Muscle layer of duodenum (tissue), 2 donors: ENCODE measurements around the gene SPART.
"Not testable (repeated sequence)": the region's sequence is repeated elsewhere in the genome, so short reads cannot be mapped to it uniquely, and the experiment has no call there.

Experiments used
- H3K27ac ChIP-seq: one replicate; pipeline ENCODE4 v1.7.0; 2013; ENCODE audit warnings: mild to moderate bottlenecking, low read length
- H3K27me3 ChIP-seq: one replicate; pipeline ENCODE4 v1.7.0; 2013; ENCODE audit warnings: low read depth, mild to moderate bottlenecking, control low read depth, low read length
- H3K36me3 ChIP-seq, 2 donors: one replicate each; pipeline ENCODE4 v1.7.0; 2013; ENCODE audit warnings: low read length in 2 of 2, control low read depth in 1 of 2, mild to moderate bottlenecking in 1 of 2; ENCODE audit not compliant: insufficient read depth in 2 of 2, control insufficient read depth in 1 of 2
- H3K4me1 ChIP-seq, 2 donors: one replicate each; pipeline ENCODE4 v1.7.0; 2013; ENCODE audit warnings: low read length in 2 of 2, mild to moderate bottlenecking in 2 of 2, control low read depth in 1 of 2, moderate library complexity in 1 of 2; ENCODE audit not compliant: insufficient read depth in 2 of 2, control insufficient read depth in 1 of 2
- H3K4me3 ChIP-seq, 2 donors: one replicate each; pipeline ENCODE4 v1.7.0; 2013; ENCODE audit warnings: low read length in 2 of 2, low read depth in 1 of 2, mild to moderate bottlenecking in 1 of 2
- H3K9me3 ChIP-seq, 2 donors: one replicate each; pipeline ENCODE4 v1.7.0; 2013; ENCODE audit warnings: low read length in 2 of 2, control low read depth in 1 of 2, mild to moderate bottlenecking in 1 of 2; ENCODE audit not compliant: control insufficient read depth in 1 of 2
- donor health status: healthy.

SPART gene

GRCh38 chr13:36332986-36333385 lies 13.2 kb downstream of the SPART start:
- no peaks in the 10 kb centered on the region for H3K9me3 ChIP-seq

GRCh38 chr13:36332255-36332654 lies 13.9 kb downstream of the SPART start:
- peaks cover 20 to 24% of the 10 kb centered on the region in 2 donors for H3K36me3 ChIP-seq
- not testable (repeated sequence) for H3K27me3 ChIP-seq, H3K4me3 ChIP-seq, H3K9me3 ChIP-seq, H3K27ac ChIP-seq
- peaks cover 0 to 20% of the 10 kb centered on the region in 2 donors for H3K4me1 ChIP-seq

More at GRCh38 chr13:36332986-36333385, 13.2 kb downstream of the SPART start:
- peaks cover 19% of the 10 kb centered on the region in 2 donors for H3K36me3 ChIP-seq
- no peaks in the 10 kb centered on the region for H3K27me3 ChIP-seq
- no peak overlapping the region for H3K27ac ChIP-seq
- no peak overlapping the region for H3K4me3 ChIP-seq
- H3K4me1 ChIP-seq: peaks cover 0 to 20% of the 10 kb centered on the region in 2 donors

DNA sequence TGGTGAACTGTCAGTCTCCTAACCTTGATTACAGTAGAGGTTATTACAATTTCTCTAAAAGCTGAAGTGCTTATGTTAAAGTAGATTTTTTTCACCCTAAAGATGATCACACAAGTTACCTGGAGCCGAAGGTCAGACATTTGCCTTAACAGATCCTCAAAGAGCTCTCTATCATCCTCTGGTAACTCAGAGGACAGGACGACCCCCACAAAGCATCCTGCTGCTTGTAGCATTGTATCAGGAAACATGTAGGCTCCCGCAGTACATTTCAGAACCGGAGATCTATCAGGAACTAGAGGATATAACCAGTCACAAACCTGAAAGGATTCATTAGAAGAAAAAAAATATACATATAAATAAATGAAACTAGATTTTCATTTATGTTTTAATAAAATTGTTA lies 14.9 kb downstream of the SPART start:
- Histone ChIP-seq H3K36me3 (peaks cover 20 to 28% of the 10 kb centered on the region in 2 donors), H3K27me3 (no peaks in the 10 kb centered on the region), H3K9me3 (no peaks in the 10 kb centered on the region), H3K4me3 (no peak overlapping the region), H3K27ac (no peak overlapping the region), H3K4me1 (peaks cover 0 to 20% of the 10 kb centered on the region in 2 donors)

DNA sequence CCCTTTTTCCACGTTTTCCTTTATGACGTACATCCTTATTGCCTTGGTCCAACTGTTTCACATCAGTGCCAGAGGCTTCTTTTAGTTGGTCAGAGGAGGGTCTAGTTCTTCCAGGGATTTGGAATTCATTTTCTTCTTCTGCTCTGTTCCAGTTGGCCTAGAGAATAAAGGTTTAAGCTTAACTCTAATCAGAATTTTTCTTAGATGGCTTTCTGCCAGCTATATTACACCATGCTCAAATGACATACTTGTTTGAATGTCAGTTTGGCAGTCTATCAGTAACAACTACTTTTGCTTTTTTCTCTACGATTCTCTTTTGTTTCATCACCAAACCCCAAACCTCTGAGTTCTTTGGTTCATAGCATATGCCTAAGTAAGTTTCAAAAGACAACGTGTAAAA lies 16.8 kb downstream of the SPART start:
- H3K4me1 ChIP-seq: peaks cover 0 to 14% of the 10 kb centered on the region in 2 donors

DNA sequence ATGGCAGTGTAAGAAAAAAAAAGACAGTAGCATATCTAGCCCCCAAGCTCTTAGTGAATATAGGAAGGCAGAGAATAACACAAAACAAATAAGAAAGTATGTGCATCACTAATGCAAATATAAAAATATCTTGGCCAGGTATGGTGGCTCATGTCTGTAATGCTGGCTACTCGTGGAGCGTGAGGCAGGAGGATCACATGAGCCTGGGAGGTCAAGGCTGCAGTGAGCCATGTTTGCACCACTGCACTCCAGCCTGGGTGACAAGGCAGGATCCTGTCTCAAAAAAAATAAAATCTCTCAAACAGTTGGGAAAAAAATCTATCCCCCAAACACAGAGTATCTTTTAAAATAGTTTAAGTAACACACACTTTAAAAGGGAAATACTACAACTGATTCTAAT lies 17.4 kb downstream of the SPART start:
- Histone ChIP-seq H3K27me3 (no peaks in the 10 kb centered on the region), H3K4me3 (no peak overlapping the region), H3K4me1 (peaks cover 0 to 14% of the 10 kb centered on the region in 2 donors), H3K36me3 (peaks cover 28 to 46% of the 10 kb centered on the region in 2 donors), H3K9me3 (no peaks in the 10 kb centered on the region), H3K27ac (no peak overlapping the region)

More for the DNA sequence above, 16.8 kb downstream of the SPART start:
- no peak overlapping the region for H3K4me3 ChIP-seq
- no peak overlapping the region for H3K27ac ChIP-seq
- H3K36me3 ChIP-seq: peaks cover 22 to 40% of the 10 kb centered on the region in 2 donors
- no peaks in the 10 kb centered on the region for H3K9me3 ChIP-seq
- H3K27me3 ChIP-seq: no peaks in the 10 kb centered on the region

- Histone ChIP-seq H3K9me3 (no peaks in the 10 kb centered on the region), H3K27me3 (no peaks in the 10 kb centered on the region), H3K4me3 (no peak overlapping the region), H3K4me1 (no peaks in the 10 kb centered on the region), H3K36me3 (peaks cover 36 to 59% of the 10 kb centered on the region in 2 donors), H3K27ac (no peak overlapping the region)
These were observed 20.3 kb downstream of the SPART start for GRCh38 chr13:36325912-36326311.

DNA sequence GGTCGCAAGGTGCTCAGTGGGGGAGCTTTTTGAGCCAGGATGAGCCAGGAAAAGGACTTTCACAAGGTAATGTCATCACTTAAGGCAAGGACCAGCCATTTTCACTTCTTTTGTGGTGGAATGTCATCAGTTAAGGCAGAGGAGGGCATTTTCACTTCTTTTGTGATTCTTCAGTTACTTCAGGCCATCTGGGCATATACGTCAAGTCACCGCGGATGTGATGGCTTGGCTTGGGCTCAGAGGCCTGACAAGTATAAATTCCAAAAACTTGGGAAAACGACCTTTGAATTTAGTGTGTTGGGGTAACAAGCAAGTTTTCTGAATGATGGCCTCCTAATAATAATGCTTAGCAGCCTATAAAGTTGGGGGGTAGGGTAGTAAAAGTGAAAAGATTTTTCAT lies 21.3 kb downstream of the SPART start:
- H3K27me3 ChIP-seq, H3K4me1 ChIP-seq, H3K9me3 ChIP-seq, H3K4me3 ChIP-seq, H3K27ac ChIP-seq: not testable (repeated sequence)
- H3K36me3 ChIP-seq: peaks cover 36 to 59% of the 10 kb centered on the region in 2 donors

GRCh38 chr13:36323951-36324566 lies 22.1 kb downstream of the SPART start:
- H3K27me3 ChIP-seq: no peaks in the 10 kb centered on the region
- H3K4me3 ChIP-seq: no peak overlapping the region
- H3K9me3 ChIP-seq: no peaks in the 10 kb centered on the region
- H3K4me1 ChIP-seq: no peaks in the 10 kb centered on the region
- H3K27ac ChIP-seq: no peak overlapping the region
- H3K36me3 ChIP-seq: peaks cover 31 to 58% of the 10 kb centered on the region in 2 donors

- Histone ChIP-seq H3K27me3 (no peaks in the 10 kb centered on the region), H3K4me3 (no peak overlapping the region), H3K4me1 (no peaks in the 10 kb centered on the region), H3K36me3 (peaks cover 26 to 52% of the 10 kb centered on the region in 2 donors), H3K27ac (no peak overlapping the region), H3K9me3 (no peaks in the 10 kb centered on the region)
These were observed 22.8 kb downstream of the SPART start for GRCh38 chr13:36323408-36323807.

DNA sequence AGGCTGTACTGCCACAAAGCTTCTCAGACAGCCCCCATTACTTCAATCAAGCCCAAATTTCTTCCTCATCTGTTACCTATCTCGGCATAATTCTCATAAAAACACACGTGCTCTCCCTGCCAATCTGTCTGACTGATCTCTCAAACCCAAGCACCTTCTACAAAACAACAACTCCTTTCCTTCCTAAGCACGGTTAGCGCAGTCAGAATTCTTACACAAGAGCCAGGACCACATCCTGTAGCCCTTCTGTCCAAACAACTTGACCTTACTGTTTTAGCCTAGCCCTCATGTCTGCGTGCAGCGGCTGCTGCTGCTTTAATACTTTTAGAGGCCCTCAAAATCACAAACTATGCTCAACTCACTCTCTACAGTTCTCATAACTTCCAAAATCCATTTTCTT lies 26.4 kb downstream of the SPART start:
- H3K27ac ChIP-seq, H3K4me3 ChIP-seq, H3K27me3 ChIP-seq, H3K4me1 ChIP-seq, H3K9me3 ChIP-seq: not testable (repeated sequence)
- peaks cover 16 to 31% of the 10 kb centered on the region in 2 donors for H3K36me3 ChIP-seq

DNA sequence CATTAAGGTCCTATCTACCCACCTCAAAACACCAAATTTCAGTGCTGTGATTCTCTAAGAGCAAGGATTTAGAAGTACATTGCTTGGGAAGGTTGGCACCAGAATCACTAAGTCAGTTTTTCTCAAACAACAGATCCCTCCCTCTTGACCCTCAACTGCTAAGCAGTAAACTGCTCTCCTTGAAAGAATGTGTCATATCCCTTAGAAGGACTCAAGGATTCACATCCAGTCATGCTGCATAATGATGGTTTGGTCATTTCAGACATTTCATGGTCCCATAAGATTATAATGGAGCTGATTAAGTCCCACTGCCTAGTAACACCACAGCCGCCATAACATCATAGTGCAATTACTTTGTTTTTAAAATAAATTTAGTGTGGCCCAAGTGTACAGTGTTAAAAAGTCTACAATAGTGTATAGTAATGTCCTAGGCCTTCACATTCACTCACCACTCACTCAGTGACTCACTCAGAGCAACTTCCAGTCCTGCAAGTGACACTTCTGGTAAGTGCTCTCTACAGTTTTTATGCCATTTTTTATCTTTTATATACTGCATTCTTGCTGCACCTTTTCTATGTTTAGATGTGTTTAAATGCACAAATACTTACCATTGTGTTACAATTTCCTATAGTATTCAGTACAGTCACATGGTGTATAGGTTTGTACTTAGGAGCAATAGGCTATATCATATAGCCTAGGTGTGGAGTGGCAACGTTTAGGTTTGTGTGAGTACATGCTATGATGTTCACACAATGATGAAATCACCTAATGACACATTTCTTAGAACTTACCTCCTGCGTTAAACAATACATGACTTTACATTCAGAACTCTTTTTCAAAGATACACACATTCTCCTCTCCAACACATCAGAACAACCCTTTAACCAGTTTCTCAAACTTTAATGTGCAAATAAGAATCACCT lies 32.9 kb downstream of the SPART start:
- H3K27ac ChIP-seq: no peak overlapping the region
- H3K4me3 ChIP-seq: no peak overlapping the region
- H3K4me1 ChIP-seq: no peaks in the 10 kb centered on the region
- no peaks in the 10 kb centered on the region for H3K27me3 ChIP-seq
- peaks cover 11 to 47% of the 10 kb centered on the region in 2 donors for H3K36me3 ChIP-seq
- H3K9me3 ChIP-seq: no peaks in the 10 kb centered on the region
